LNCaP clone FGC (cell line): ENCODE results near the gene CNTN2.

Experiments used
- DNase-seq: peaks from one replicate; pipeline ENCODE4 v3.0.0-alpha.2; 2011; ENCODE audit warnings: low read depth
- H3K4me3 ChIP-seq: 2 replicates; pipeline ENCODE4 v1.5.1; 2011; ENCODE audit warnings: mild to moderate bottlenecking, low read depth, low read length, control low read depth
- TF ChIP-seq, protein P1 (sequence below): IDR thresholded peaks from 2 replicates; pipeline ENCODE4 v1.5.1; 2012; ENCODE audit warnings: mild to moderate bottlenecking; ENCODE audit not compliant: control insufficient read depth, insufficient read depth; ENCODE audit errors: extremely low read depth

Gene CNTN2

GRCh38 chr1:205030896-205031295, 12.1 kb upstream of the CNTN2 start:
- no peak for DNase-seq
- TF ChIP-seq, protein P1, sequence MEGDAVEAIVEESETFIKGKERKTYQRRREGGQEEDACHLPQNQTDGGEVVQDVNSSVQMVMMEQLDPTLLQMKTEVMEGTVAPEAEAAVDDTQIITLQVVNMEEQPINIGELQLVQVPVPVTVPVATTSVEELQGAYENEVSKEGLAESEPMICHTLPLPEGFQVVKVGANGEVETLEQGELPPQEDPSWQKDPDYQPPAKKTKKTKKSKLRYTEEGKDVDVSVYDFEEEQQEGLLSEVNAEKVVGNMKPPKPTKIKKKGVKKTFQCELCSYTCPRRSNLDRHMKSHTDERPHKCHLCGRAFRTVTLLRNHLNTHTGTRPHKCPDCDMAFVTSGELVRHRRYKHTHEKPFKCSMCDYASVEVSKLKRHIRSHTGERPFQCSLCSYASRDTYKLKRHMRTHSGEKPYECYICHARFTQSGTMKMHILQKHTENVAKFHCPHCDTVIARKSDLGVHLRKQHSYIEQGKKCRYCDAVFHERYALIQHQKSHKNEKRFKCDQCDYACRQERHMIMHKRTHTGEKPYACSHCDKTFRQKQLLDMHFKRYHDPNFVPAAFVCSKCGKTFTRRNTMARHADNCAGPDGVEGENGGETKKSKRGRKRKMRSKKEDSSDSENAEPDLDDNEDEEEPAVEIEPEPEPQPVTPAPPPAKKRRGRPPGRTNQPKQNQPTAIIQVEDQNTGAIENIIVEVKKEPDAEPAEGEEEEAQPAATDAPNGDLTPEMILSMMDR: no peak
- no peak overlapping the region for H3K4me3 ChIP-seq

GRCh38 chr1:205032508-205032907, 10.5 kb upstream of the CNTN2 start:
- no peak for DNase-seq
- no peak overlapping the region for H3K4me3 ChIP-seq
- TF ChIP-seq, protein P1: no peak

GRCh38 chr1:205037539-205037938, 5.5 kb upstream of the CNTN2 start:
- no peak for DNase-seq
- no peak overlapping the region for H3K4me3 ChIP-seq
- TF ChIP-seq, protein P1: no peak

DNA sequence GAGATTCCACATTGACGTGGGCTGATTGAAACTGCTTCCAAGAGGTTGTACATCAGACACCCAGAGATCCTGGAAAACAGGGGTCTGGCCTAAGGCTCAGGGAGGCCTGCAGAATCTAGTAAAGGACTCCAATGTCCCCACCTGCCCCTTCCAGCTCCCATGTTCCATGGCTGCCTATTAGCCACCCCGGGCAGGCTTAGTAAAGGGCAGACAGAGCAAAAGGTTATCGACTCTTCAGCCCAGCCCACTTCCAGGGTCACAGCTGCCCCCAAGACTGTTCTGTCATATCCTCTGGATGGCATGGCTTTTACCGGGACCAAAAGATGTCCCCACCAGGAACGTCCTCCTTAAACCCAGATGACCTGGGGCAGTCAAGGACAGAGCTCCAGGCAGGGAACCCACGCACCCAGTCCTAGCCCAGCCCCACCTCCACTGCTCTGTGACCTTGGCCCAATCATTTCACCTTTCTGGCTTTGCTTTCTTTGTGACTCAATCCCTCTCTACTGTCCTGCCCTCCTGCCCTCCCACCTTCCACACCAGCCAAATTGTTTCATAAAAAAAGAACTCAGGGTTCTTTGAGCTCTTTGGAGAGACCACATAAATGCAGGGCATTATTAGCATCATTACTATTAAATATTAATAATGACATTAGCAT, 4.8 kb upstream of the CNTN2 start:
- no peak for DNase-seq
- TF ChIP-seq, protein P1: no peak
- no peak overlapping the region for H3K4me3 ChIP-seq

DNA sequence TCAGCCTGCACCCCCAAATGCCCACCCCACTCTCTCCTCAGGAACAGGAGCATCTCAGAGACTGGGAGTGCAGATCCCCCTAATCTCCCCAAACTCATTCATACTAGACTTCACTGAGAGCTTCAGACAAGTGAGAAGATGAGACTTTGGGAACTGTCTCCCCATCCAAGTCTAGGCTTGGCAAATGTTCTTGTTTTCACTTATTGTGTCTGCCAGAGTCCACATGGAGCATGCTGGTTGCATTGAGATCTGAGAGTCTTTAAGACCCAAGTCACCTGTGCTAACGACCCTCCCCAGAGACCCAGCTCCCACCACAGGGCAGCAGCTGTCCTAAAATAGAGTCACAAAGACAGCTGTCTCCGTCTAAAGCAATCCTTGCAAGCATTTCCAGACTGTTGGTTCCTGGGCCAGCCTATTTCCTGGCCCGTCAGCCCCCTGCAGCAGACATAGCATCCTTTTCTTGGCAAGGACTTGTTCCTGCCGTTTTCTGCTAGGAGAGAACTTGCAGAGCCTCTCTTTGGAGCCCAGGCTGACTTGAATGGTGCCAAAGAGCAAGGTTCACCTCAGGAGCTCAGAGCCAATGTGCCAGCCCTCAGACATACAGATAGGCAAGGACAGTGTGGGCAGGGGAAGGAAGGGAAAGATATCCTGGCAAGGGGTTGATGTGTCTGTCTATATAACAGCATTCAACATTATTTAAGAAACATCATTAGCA, 1.9 kb upstream of the CNTN2 start:
- H3K4me3 ChIP-seq: no peak overlapping the region
- TF ChIP-seq, protein P1: no peak
- DNase-seq: no peak

- no peak overlapping the region for H3K4me3 ChIP-seq
- TF ChIP-seq, protein P1: no peak
- no peak for DNase-seq
Observed at GRCh38 chr1:205041998-205042910, 758 bp upstream of the CNTN2 start.
